DOHH2 (cell line): Measurements from ENCODE around the gene SLX4IP.

Experiments used
- H3F3A ChIP-seq: fragments of 200-600 bp; sonication (generic), shearing (Covaris generic); 2 replicates; pipeline ENCODE4 v1.6.0; 2016; ENCODE audit warnings: antibody characterized with exemption, mild to moderate bottlenecking; ENCODE audit not compliant: control insufficient read depth, insufficient read depth
- H3K27ac ChIP-seq: fragments of 200-600 bp; sonication (generic); 2 replicates; pipeline ENCODE4 v1.5.1; 2014; ENCODE audit warnings: low read depth, mild to moderate bottlenecking, low read length, moderate library complexity
- H3K27me3 ChIP-seq: fragments of 200-600 bp; sonication (generic); 2 replicates; pipeline ENCODE4 v1.6.1; 2014; ENCODE audit warnings: mild to moderate bottlenecking, low read length, mixed read lengths; ENCODE audit not compliant: control insufficient read depth
- H3K36me3 ChIP-seq: fragments of 200-600 bp; sonication (generic); 2 replicates; pipeline ENCODE4 v1.6.1; 2014; ENCODE audit warnings: mild to moderate bottlenecking, low read length, moderate library complexity, mixed read lengths; ENCODE audit not compliant: control insufficient read depth
- H3K4me1 ChIP-seq: fragments of 200-600 bp; sonication (generic); 2 replicates; pipeline ENCODE4 v1.6.1; 2014; ENCODE audit warnings: mild to moderate bottlenecking, low read length, mixed read lengths; ENCODE audit not compliant: control insufficient read depth
- H3K4me2 ChIP-seq: fragments of 200-600 bp; sonication (generic); 2 replicates; pipeline ENCODE4 v1.6.0; 2014; ENCODE audit warnings: mild to moderate bottlenecking, low read length, moderate library complexity
- H3K4me3 ChIP-seq: fragments of 200-600 bp; sonication (generic); 2 replicates; pipeline ENCODE4 v1.5.1; 2014; ENCODE audit warnings: mild to moderate bottlenecking, low read length, mixed read lengths
- H3K79me2 ChIP-seq: fragments of 200-600 bp; sonication (generic); 2 replicates; pipeline ENCODE4 v1.6.1; 2014; ENCODE audit warnings: mild to moderate bottlenecking, low read length, mixed read lengths; ENCODE audit not compliant: control insufficient read depth
- H3K9me2 ChIP-seq: fragments of 200-600 bp; sonication (generic); replicated peaks from 2 replicates; pipeline ENCODE4 v1.6.1; 2014; ENCODE audit warnings: mild to moderate bottlenecking, low read length, mixed read lengths; ENCODE audit not compliant: control insufficient read depth
- H3K9me3 ChIP-seq: fragments of 200-600 bp; sonication (generic); 2 replicates; pipeline ENCODE4 v1.6.1; 2014; ENCODE audit warnings: antibody characterized with exemption, low read length, mixed read lengths; ENCODE audit not compliant: control insufficient read depth, insufficient read depth
- H4K20me1 ChIP-seq: fragments of 200-600 bp; sonication (generic); 2 replicates; pipeline ENCODE4 v1.6.0; 2014; ENCODE audit warnings: low read depth, mild to moderate bottlenecking, antibody characterized with exemption, low read length, moderate library complexity; ENCODE audit not compliant: control insufficient read depth, insufficient read depth
- EZH2phosphoT487 ChIP-seq: fragments of 200-600 bp; sonication (generic); IDR thresholded peaks from 2 replicates; pipeline ENCODE4 v1.6.1; 2017; ENCODE audit warnings: borderline replicate concordance, mild to moderate bottlenecking, antibody characterized with exemption, low read length, moderate library complexity, mixed read lengths
- TF ChIP-seq, protein P1 (sequence below): fragments of 200-600 bp; sonication (generic); IDR thresholded peaks from one replicate; pipeline ENCODE4 v1.5.1; 2014; ENCODE audit warnings: antibody characterized with exemption, mild to moderate bottlenecking, low read depth, low read length; ENCODE audit not compliant: poor library complexity, severe bottlenecking

SLX4IP gene

GRCh38 chr20:10434832-10435812 lies at the start of gene SLX4IP:
Gene SLX4IP (plus strand): TSS chr20:10435305. CDS start chr20:10458205, 22,900 bp downstream.
- Histone ChIP-seq H3K4me3 (peak within 1 kb of the TSS; percentile 90), H3K36me3 (peaks cover 28% of the 10 kb centered on the region), H3K4me2 (peak within 1 kb of the TSS; percentile 91), H3K79me2 (peaks cover 88% of the 10 kb centered on the region), H4K20me1 (no peaks in the 10 kb centered on the region; the same call in 1 of the 2 replicates), H3K4me1 (peaks cover 44% of the 10 kb centered on the region), H3K9me2 (no peaks in the 10 kb centered on the region), H3K27me3 (no peaks in the 10 kb centered on the region), H3F3A (peaks cover 4% of the 10 kb centered on the region; the same call in 1 of the 2 replicates), H3K27ac (peak within 1 kb of the TSS; percentile 91), H3K9me3 (no peaks in the 10 kb centered on the region)
- no peak for TF ChIP-seq EZH2phosphoT487
- TF ChIP-seq, protein P1, sequence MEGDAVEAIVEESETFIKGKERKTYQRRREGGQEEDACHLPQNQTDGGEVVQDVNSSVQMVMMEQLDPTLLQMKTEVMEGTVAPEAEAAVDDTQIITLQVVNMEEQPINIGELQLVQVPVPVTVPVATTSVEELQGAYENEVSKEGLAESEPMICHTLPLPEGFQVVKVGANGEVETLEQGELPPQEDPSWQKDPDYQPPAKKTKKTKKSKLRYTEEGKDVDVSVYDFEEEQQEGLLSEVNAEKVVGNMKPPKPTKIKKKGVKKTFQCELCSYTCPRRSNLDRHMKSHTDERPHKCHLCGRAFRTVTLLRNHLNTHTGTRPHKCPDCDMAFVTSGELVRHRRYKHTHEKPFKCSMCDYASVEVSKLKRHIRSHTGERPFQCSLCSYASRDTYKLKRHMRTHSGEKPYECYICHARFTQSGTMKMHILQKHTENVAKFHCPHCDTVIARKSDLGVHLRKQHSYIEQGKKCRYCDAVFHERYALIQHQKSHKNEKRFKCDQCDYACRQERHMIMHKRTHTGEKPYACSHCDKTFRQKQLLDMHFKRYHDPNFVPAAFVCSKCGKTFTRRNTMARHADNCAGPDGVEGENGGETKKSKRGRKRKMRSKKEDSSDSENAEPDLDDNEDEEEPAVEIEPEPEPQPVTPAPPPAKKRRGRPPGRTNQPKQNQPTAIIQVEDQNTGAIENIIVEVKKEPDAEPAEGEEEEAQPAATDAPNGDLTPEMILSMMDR, result no peak

GRCh38 chr20:10385850-10386544 lies 49.1 kb upstream of the SLX4IP start:
- no peak overlapping the region for H3K27ac ChIP-seq

DNA sequence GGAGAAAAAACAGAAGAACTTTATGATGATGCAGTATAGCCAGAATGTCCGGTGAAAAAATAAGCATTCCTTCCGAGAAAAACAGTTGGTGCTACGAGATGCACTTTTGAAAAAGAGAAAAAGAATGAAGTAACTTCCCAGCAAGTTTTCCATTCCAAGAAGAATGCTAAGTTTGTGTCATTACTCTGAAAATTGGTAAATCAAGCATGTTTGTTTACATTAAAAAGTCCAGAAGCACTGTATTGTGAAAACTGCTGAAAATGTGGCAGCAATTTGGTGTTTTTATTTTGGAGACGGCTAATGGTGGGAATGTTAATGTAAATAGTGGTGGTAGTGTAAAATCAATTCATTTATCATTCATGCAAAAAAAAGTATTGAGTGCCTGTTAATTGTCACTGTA lies 47.4 kb upstream of the SLX4IP start:
- Histone ChIP-seq H3K4me2 (no peak overlapping the region), H3K79me2 (no peaks in the 10 kb centered on the region), H3K4me3 (no peak overlapping the region), H4K20me1 (no peaks in the 10 kb centered on the region), H3K27me3 (no peaks in the 10 kb centered on the region), H3K9me2 (no peaks in the 10 kb centered on the region), H3K27ac (no peak overlapping the region), H3K36me3 (no peaks in the 10 kb centered on the region), H3K4me1 (no peaks in the 10 kb centered on the region), H3K9me3 (no peaks in the 10 kb centered on the region), H3F3A (no peaks in the 10 kb centered on the region)
- no peak for TF ChIP-seq EZH2phosphoT487
- TF ChIP-seq, protein P1, result no peak

More at GRCh38 chr20:10385850-10386544, 49.1 kb upstream of the SLX4IP start:
- TF ChIP-seq, protein P1, result no peak
- TF ChIP-seq EZH2phosphoT487, result no peak
- Histone ChIP-seq H3K4me1 (no peaks in the 10 kb centered on the region), H3K9me3 (no peaks in the 10 kb centered on the region), H3K9me2 (no peaks in the 10 kb centered on the region), H3F3A (no peaks in the 10 kb centered on the region), H3K79me2 (no peaks in the 10 kb centered on the region), H3K27me3 (no peaks in the 10 kb centered on the region), H4K20me1 (no peaks in the 10 kb centered on the region), H3K4me3 (no peak overlapping the region), H3K36me3 (no peaks in the 10 kb centered on the region), H3K4me2 (no peak overlapping the region)
